T follicular helper cell (primary cell): ENCODE results near the gene RAB3B.

Experiments
- DNase-seq: peaks from one replicate; pipeline ENCODE4 v3.0.0-alpha.2; 2020; ENCODE audit warnings: low read depth

Gene RAB3B

DNA sequence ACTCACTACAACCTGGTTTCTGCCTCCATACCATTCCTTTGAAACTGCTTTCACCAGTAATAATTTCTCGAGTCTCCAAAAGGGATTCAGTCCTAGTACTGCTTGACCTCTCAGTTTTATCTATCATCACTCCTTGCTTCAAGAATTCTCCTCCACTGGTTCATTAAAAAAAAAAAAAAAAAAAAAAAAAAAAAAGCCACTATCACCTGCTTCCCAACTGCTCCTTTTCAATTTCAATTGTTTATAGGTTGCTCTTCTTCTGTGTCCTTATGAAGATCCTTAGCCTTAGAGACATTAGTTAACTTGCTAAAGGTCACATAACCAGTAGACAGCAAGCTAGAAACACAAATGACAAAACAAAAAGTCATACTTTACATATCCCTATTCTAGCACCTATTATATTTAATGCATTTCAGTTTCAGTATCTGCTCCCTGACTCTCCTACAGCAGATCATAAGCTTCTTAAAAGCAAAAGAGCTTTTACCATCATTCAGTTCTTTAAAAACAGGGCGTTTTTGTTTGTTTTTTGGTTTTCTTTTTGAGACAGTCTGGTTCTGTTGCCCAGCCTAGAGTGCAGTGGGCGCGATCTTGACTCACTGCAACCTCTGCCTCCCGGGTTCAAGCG is 119.0 kb downstream of the RAB3B start:
- DNase-seq, result no peak

GRCh38 chr1:51870603-51871350 is 119.7 kb downstream of the RAB3B start:
- DNase-seq, result no peak

DNA sequence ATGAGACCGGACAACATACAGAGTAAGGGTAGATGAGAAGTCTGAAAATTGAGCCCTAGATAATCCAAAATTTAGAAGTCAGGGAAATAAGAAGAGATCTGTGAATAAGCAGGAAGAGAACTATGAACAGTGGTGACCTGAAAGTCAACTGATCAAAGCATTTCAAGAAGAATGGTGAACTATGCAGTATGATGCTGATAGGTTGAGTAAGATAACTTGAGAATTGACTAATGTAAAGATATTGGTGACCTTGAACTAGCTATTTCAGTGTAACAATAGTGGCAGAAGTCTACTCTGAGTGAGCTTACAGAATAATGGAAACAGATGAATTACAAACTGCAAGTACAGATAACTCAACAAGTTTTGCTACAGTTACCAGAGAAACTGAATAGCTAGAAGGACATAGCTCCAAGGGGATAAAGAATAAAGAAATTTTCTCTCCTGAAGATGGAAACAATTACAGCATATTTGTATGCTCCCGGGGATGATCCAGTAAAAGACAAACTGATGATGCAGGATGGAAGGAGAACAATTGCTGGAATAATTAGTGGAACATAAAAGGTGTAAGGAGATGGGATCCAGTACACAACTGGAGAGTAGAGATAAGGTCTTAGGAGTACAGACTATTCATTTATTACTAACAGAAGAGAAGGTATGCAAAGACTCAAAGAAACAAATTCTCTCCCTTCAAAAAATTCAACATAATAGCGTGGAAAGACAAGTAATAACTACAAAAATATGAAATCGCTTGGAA is 122.8 kb downstream of the RAB3B start:
- no peak for DNase-seq

GRCh38 chr1:51863384-51863783 is 127.1 kb downstream of the RAB3B start:
- no peak for DNase-seq

DNA sequence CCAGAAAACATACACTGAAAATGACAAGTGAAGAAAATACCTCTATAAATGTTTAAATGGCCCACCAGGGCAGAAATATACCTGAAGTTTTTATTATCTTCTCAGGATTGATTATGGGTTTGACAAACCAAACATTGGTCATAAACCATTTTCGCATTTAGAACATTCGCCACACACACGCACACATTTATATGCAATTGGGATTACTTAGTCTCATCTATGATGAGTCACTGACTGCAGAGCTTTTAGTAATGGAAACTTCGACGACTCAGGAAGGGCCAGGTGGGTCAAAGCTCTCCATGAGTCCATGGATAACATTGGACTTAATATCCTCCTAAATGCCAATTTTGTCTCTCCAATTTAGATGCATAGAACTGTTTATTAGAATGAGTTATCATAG is 128.8 kb downstream of the RAB3B start:
- no peak for DNase-seq

GRCh38 chr1:51859735-51860134 is 130.8 kb downstream of the RAB3B start:
- no peak for DNase-seq

DNA sequence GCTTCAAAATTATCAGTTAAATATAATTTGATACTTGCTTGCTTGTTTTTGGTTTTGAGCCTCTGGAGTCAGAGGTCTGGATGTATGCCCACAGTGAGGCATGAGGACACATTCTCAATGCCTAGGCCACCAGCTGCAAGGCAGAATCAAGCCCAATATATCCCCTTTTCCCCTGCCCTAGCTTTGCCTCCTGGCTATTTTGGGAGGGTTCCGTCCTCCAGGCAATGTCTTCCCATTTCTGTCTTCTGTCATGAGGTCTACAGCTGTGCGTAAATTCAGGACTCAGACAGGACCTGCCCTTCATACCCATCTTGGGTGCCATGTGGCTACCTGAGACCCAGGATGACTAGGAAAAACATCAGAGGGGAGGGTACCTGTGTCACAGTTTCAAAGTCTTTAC is 131.2 kb downstream of the RAB3B start:
- DNase-seq, result no peak

GRCh38 chr1:51858892-51859291 is 131.6 kb downstream of the RAB3B start:
- no peak for DNase-seq
